Central memory CD8-positive, alpha-beta T cell (primary cell): ENCODE measurements around the gene IER5L.

Source experiments
- ATAC-seq: fragments of 150-1000 bp; cut with Tn5 transposase; replicated peaks from 2 replicates; pipeline ENCODE4 v1.10.0; 2022; ENCODE audit warnings: mild to moderate bottlenecking, moderate FRiP score, moderate number of reproducible peaks; ENCODE audit not compliant: poor library complexity, severe bottlenecking; ENCODE audit errors: extremely low read depth
- DNase-seq, 2 donors: peaks; one replicate each; pipeline ENCODE4 v3.0.0; 2021; ENCODE audit warnings: low spot score in 2 of 2
- H3K27ac Mint-ChIP-seq: one replicate; pipeline ENCODE4 v1.8.0; 2022; ENCODE audit warnings: low read depth, mild to moderate bottlenecking, moderate library complexity, mixed read lengths
- H3K27me3 Mint-ChIP-seq: one replicate; pipeline ENCODE4 v1.8.0; 2022; ENCODE audit warnings: mixed read lengths
- H3K36me3 Mint-ChIP-seq: one replicate; pipeline ENCODE4 v1.8.0; 2022; ENCODE audit warnings: mild to moderate bottlenecking, moderate library complexity, mixed read lengths; ENCODE audit not compliant: insufficient read depth
- H3K4me1 Mint-ChIP-seq: one replicate; pipeline ENCODE4 v1.8.0; 2022; ENCODE audit warnings: mixed read lengths
- H3K4me3 Mint-ChIP-seq: one replicate; pipeline ENCODE4 v1.8.0; 2022; ENCODE audit warnings: mild to moderate bottlenecking, moderate library complexity, mixed read lengths
- H3K9me3 Mint-ChIP-seq: one replicate; pipeline ENCODE4 v1.8.0; 2022; ENCODE audit warnings: mixed read lengths

Gene IER5L

DNA sequence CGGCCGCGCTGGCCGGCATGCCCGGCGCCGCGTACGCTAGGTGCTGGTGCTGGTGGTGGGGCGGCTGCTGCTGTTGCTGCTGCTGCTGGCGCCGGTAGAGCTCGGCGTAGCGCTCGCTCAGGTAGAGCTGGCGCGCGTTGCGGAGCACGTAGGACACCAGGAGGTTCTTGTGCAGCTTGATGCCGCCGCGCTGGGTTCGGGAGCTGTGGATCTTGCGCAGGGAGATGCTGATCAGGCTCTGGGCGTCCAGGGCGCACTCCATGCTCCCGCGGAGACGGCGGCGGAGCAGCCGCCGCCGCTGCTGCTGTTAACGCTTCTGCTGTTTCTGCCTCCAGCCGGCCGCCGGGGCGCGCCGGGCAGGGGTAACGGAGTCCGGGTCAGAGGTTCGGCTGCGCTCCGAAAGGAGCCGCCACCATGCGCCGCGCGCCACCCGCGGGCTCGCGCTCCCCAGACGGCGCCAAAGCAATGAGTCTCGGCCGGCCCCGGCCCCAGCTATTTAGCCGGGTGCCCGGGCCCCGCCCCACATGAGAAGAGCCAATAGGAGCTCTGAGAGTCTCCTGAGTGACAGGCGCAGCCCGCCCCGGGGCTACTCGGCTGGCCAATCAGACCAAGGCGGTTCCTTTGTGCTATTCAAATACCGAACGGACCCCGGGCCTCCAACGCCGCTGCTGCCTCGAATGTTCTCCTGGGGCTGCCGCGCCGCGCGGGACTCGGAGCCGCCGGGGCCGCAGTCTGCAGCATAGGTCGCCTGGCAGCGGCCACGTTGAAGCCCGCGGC, at the start of gene IER5L:
IER5L (minus strand) TSS at position 471 of the 777 bp plus-strand sequence; CDS start at position 262, 209 bp downstream.
- peak; percentile 89 for ATAC-seq
- peak within 1 kb of the TSS; percentile 84 for H3K4me3 Mint-ChIP-seq
- H3K4me1 Mint-ChIP-seq = peaks cover 7% of the 10 kb centered on the region
- no peaks in the 10 kb centered on the region for H3K9me3 Mint-ChIP-seq
- H3K27ac Mint-ChIP-seq = peak within 1 kb of the TSS; percentile 25
- H3K27me3 Mint-ChIP-seq = peaks cover 8% of the 10 kb centered on the region
- peaks cover 12% of the 10 kb centered on the region for H3K36me3 Mint-ChIP-seq
- peak; percentile 91 for DNase-seq

DNA sequence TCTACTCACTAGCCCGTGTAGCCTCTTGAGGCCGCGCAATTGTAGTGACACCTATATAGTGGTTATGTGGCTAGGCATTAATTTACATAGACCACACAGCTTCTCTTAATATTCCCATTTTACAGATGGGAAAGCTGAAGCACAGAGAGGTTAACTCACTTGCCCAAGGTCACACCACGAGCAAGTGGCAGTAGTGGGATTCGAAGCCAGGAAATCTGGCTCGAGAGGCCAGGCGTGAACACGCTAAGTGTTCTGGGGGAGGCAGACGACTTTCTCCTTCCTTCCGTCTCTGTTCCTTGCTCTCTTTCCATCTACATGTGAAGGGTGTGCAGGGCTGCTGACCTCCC, 49.8 kb upstream of the IER5L start:
- Mint-ChIP-seq H3K4me3 (peak overlapping the region; percentile 29), H3K27ac (no peak overlapping the region), H3K36me3 (peaks cover 3% of the 10 kb centered on the region), H3K27me3 (no peaks in the 10 kb centered on the region), H3K4me1 (peaks cover 26% of the 10 kb centered on the region), H3K9me3 (peaks cover 2% of the 10 kb centered on the region)
- DNase-seq = no peak
- ATAC-seq = no peak

DNA sequence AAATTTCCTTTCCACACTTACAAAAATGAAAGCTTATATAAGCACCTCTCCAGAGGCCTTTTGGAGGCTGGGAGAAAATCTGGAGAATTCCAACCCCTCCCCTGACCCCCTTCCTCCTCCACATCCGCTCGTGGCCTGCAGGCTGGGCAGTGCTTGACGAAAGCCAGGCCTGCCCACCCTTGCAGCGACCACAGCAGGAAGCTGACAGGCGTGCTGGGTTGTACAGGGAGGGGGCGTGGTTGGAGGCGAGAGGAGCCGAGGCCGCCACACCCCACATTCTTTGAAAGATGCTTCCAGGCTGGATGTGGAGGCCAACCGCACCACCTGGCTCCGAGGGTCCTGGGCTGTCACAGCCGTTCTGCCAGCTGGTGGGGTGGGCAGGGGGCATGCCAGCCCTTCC, 47.8 kb upstream of the IER5L start:
- Mint-ChIP-seq H3K36me3 (peaks cover 3% of the 10 kb centered on the region), H3K27me3 (no peaks in the 10 kb centered on the region), H3K4me1 (peaks cover 41% of the 10 kb centered on the region), H3K4me3 (peak overlapping the region; percentile 59), H3K9me3 (no peaks in the 10 kb centered on the region), H3K27ac (peak overlapping the region; percentile 92)
- ATAC-seq (peak; percentile 57), DNase-seq (no peak)

DNA sequence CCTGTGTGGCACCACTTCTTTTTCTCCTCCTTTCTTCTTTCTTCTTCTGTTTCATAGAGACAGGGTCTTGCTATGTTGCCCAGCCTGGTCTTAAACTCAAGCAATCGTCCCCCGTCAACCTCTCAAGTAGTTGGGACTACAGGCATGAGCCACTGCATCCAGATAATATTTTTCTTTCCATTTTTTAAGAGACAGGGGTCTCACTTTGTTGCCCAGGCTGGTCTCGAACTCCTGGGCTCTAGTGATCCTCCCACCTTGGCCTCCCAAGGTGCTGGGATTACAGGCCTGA, 47.4 kb upstream of the IER5L start:
- DNase-seq = no peak
- H3K9me3 Mint-ChIP-seq = no peaks in the 10 kb centered on the region
- peaks cover 45% of the 10 kb centered on the region for H3K4me1 Mint-ChIP-seq
- no peak for ATAC-seq
- H3K36me3 Mint-ChIP-seq = peaks cover 3% of the 10 kb centered on the region
- H3K27me3 Mint-ChIP-seq = no peaks in the 10 kb centered on the region
- H3K4me3 Mint-ChIP-seq = peak overlapping the region; percentile 59
- H3K27ac Mint-ChIP-seq = peak overlapping the region; percentile 92

DNA sequence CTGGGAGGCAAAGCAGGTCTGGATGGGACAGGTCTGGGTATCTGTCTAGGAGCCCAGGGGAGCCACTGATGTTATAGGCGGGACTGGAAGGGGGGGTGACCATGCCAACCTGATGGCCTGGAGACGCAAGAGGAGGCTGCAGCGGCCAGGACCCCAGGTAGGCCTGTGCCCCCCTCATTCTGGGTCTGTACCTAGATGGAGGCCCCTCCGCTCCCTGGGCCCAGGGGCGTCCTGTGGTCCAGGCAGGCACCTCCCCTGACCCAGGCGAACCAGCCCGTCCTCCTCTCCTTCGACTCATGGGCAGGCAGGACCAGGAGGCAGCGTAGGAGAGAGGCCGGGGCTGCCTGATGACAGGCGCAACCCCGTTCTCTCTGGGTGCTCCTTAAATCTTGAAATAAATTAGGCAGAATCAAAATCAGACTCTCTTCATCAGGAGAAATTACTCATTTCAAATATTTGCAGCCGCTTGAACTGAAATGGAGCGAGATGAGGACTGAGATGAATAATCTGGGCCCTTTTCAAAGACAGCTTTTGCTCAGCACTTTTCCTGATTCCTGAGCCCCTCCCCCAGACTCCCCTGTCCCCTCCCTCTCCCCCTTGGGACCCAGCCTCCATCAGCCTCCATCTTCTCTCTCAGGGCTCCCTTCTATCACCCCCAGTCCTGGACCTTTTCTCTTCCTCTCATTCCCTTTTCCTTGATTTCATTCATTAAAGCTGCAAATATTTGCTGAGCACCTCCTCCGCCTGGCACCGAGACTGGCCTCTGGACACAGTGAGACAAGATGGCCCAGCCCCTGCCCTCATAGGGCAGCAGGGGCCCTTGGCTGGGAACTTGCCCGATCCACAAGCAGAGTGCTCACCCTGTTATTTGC, 46.8 kb upstream of the IER5L start:
- ATAC-seq = no peak
- no peaks in the 10 kb centered on the region for H3K9me3 Mint-ChIP-seq
- no peaks in the 10 kb centered on the region for H3K27me3 Mint-ChIP-seq
- peaks cover 45% of the 10 kb centered on the region for H3K4me1 Mint-ChIP-seq
- H3K4me3 Mint-ChIP-seq = peak overlapping the region; percentile 59
- peak overlapping the region; percentile 92 for H3K27ac Mint-ChIP-seq
- DNase-seq = no peak
- peaks cover 3% of the 10 kb centered on the region for H3K36me3 Mint-ChIP-seq

DNA sequence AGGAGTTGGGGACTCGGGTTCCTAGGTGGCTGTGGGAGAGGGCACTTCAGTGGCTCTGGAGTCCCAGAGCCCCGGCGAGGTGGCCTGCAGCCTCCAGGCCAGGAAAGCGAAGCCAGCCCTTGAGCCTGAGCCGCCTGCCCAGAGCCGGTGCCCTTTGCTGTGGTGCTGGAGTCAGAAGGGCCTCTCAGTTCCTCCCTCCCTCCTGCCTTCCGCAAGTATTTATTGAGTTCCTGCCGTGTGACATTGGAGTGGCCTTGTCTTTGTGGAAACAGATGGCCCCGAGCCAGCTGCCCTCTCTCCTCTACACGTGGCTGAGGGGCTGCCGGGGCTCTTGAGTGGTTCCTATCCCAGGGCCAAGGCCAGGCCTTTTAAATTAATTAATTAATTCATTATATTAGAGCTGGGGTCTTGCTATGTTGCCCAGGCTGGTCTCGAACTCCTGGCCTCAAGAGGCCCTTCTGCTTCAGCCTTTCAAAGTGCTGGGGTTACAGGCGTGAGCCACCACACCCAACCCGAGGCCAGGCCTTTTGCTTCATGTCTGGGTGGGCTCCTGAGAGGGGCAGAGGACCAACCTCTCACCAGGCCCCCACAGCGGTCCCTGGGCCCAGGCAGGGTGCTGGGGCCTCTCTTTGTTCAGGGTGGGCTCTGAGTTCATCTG, 45.6 kb upstream of the IER5L start:
- Mint-ChIP-seq H3K9me3 (no peaks in the 10 kb centered on the region), H3K27ac (peak overlapping the region; percentile 23), H3K36me3 (peaks cover 3% of the 10 kb centered on the region), H3K27me3 (no peaks in the 10 kb centered on the region), H3K4me3 (no peak overlapping the region), H3K4me1 (peaks cover 45% of the 10 kb centered on the region)
- ATAC-seq (no peak), DNase-seq (no peak)

DNA sequence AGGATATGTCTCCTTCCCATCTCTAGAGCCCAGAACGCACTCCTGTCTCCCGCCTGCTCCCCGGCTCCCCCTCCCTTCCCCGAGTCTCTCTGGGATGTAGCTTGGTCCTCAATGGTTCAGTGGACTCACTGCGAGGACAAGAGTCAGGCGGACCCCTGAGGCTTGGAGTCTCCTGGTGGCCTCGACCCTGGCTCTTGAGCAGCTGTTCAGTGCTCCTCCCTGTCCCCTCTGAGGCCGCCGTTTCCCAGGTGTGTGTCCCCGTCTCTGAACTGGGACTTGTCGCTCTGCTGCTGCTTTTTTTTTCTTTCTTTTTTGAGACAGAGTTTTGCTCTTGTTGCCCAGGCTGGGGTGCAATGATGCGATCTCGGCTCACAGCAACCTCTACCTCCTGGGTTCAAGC, 44.8 kb upstream of the IER5L start:
- Mint-ChIP-seq H3K4me1 (peaks cover 45% of the 10 kb centered on the region), H3K27ac (peak overlapping the region; percentile 35)

DNA sequence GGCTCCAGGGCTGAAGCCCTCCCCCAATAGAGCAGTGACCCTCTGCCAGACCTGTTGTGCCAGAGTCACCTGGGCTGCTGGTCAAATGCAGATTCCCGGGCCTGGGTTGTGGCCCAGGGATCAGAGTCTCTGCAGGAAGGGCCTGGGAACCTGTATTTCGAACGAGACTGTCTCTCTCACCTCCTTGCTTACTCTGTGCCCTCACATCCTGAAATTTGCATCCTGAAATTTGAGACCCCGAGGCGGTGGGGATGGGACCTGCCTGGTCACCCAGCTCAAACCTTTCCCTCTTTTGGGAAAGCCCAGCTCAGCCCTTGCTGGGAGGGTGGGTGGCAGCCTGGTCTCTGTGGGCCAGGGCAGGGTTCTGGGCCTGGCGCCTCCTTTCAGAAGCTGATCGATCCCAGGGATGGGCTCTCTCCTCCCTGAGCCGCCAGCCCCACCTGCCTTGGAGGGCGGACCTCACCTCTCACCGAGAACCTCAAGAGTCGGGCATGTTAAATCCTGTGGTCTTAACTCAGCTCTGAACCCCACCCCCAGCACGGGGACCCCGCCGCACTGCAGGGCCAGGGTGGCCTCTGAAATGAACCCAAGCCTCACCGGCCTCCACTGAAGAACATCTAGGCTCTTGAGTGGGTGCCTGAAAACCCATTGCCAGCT, 44.0 kb upstream of the IER5L start:
- peaks cover 45% of the 10 kb centered on the region for H3K4me1 Mint-ChIP-seq
- peak overlapping the region; percentile 67 for H3K4me3 Mint-ChIP-seq
- DNase-seq (no peak), ATAC-seq (no peak)
- H3K36me3 Mint-ChIP-seq = peaks cover 1% of the 10 kb centered on the region
- no peak overlapping the region for H3K27ac Mint-ChIP-seq
- no peaks in the 10 kb centered on the region for H3K27me3 Mint-ChIP-seq
- no peaks in the 10 kb centered on the region for H3K9me3 Mint-ChIP-seq

More for the DNA sequence above, 44.8 kb upstream of the IER5L start:
- Mint-ChIP-seq H3K9me3 (no peaks in the 10 kb centered on the region), H3K4me3 (peak overlapping the region; percentile 3), H3K27me3 (no peaks in the 10 kb centered on the region), H3K36me3 (peaks cover 1% of the 10 kb centered on the region)
- ATAC-seq (no peak), DNase-seq (no peak)

DNA sequence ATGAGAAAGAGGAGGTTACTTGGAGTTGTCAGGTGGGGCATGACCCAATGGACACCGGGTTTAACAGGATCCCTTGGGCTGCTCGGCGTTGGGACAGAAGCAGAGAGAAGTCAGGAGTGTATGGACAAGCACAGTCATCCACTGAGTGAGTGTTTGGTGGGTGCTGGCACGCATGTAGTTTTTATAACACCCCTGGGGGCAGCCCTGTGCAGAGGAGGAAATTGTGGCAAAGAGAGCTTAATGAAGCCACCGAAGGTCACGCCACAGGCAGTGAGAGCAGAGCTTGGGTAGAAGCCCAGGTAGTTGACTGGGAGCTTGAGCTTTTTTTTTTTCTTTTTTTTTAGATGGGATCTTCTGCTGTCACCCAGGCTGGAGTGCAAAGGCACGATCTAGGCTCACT, 43.2 kb upstream of the IER5L start:
- DNase-seq (peak in 1 of 2 donors; percentile 50), ATAC-seq (peak; percentile 93)
- no peaks in the 10 kb centered on the region for H3K9me3 Mint-ChIP-seq
- peaks cover 44% of the 10 kb centered on the region for H3K4me1 Mint-ChIP-seq
- peak overlapping the region; percentile 67 for H3K4me3 Mint-ChIP-seq
- peaks cover 1% of the 10 kb centered on the region for H3K36me3 Mint-ChIP-seq
- peak overlapping the region; percentile 86 for H3K27ac Mint-ChIP-seq
- no peaks in the 10 kb centered on the region for H3K27me3 Mint-ChIP-seq

DNA sequence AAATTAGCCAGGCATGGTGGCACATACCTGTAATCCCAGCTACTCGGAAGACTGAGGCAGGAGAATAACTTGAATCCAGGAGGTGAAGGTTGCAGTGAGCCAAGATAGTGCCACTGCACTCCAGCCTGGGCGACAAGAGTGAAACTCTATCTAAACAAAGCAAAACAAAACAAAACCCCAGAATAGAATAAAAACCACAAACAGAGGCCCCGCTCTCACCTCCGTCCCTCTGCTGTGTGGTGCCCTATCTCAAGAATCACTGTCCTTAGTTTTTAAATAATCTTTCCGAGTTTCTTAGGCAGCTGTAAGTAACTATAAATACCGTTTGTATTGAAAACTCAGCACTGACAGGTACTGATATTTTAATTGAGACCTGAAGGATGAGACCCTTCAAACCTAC, 42.7 kb upstream of the IER5L start:
- Mint-ChIP-seq H3K4me1 (peaks cover 39% of the 10 kb centered on the region), H3K9me3 (no peaks in the 10 kb centered on the region), H3K36me3 (peaks cover under 1% of the 10 kb centered on the region), H3K27me3 (no peaks in the 10 kb centered on the region), H3K27ac (peak overlapping the region; percentile 86), H3K4me3 (peak overlapping the region; percentile 67)
- ATAC-seq (peak; percentile 59), DNase-seq (no peak)

DNA sequence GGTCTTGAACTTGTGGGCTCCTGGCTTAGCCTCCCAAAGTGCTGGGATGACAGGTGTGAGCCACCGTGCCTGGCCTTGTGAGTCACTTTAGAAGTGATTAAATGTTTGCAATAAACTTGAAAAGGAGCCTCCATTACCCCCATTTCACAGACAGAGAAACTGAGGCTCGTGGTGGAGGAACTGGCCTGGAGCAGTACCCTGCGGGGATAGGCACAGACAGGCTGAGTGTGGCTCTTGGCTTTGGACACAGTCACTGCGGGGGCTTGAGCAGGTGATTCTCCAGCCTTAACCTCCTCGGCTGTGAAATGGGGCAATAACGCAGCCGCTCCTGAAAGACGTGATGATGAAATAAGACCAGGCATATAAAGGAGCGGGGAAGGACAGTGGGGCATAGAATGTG, 40.9 kb upstream of the IER5L start:
- ATAC-seq = no peak
- peaks cover 20% of the 10 kb centered on the region for H3K4me1 Mint-ChIP-seq

DNA sequence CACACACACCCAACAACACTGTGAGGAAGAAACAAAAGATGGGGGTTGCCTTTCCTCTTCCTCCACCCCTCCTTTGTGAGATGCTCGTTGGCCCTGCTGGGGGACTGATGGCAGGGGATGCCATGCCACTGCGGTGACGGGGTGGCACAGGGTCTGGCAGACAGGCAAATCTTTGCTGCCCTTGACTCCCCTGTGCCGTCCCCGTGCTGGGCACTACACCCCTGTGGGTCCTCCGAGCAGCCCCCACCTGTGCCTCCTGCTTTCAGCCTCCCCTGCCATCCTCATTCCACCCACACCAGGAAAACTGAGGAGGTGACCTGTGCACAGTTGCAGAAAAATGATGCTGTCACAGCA, 40.2 kb upstream of the IER5L start:
- no peaks in the 10 kb centered on the region for H3K9me3 Mint-ChIP-seq
- no peaks in the 10 kb centered on the region for H3K36me3 Mint-ChIP-seq
- H3K4me1 Mint-ChIP-seq = peaks cover 19% of the 10 kb centered on the region
- no peak overlapping the region for H3K4me3 Mint-ChIP-seq
- DNase-seq = no peak
- no peak overlapping the region for H3K27ac Mint-ChIP-seq
- ATAC-seq = no peak
- H3K27me3 Mint-ChIP-seq = no peaks in the 10 kb centered on the region

More for the DNA sequence above, 40.9 kb upstream of the IER5L start:
- Mint-ChIP-seq H3K36me3 (no peaks in the 10 kb centered on the region), H3K9me3 (no peaks in the 10 kb centered on the region), H3K4me3 (no peak overlapping the region), H3K27me3 (no peaks in the 10 kb centered on the region), H3K27ac (no peak overlapping the region)
- DNase-seq = no peak
